ENCODE measurements around the gene TMEM132A.
A peak's percentile ranks its signal among the peaks of the same experiment; 100 is the strongest.

TMEM132A gene

DNA sequence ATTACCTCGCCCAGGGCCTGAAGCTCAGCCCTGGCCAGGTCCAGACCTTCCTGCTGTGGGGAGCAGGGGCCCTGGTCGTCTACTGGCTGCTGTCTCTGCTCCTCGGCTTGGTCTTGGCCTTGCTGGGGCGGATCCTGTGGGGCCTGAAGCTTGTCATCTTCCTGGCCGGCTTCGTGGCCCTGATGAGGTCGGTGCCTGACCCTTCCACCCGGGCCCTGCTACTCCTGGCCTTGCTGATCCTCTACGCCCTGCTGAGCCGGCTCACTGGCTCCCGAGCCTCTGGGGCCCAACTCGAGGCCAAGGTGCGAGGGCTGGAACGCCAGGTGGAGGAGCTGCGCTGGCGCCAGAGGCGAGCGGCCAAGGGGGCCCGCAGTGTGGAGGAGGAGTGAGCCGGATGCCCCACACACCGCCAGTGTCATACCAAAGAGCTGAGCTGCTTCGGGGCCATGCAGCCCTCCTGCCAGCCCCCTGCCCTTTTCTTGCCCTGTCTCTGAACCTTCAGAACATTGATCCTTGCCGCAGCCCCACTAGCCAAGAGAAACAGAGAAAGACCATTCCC, 2.4 kb upstream of the TMEM132A start:
- Histone ChIP-seq H3K9me3 (ENCODE audit: control insufficient read depth, insufficient read depth, low read length) (peaks cover 3% of the 10 kb centered on the region; the same call in 1 of the 2 replicates), H3K4me1 (ENCODE audit: insufficient read depth, low read length) (peaks cover 9% of the 10 kb centered on the region; the same call in 1 of the 2 replicates), H3K36me3 (ENCODE audit: insufficient read depth, low read length) (peaks cover 4% of the 10 kb centered on the region; the same call in 1 of the 2 replicates), H3K9ac (ENCODE audit: low read depth, low read length) (no peak overlapping the region)

DNA sequence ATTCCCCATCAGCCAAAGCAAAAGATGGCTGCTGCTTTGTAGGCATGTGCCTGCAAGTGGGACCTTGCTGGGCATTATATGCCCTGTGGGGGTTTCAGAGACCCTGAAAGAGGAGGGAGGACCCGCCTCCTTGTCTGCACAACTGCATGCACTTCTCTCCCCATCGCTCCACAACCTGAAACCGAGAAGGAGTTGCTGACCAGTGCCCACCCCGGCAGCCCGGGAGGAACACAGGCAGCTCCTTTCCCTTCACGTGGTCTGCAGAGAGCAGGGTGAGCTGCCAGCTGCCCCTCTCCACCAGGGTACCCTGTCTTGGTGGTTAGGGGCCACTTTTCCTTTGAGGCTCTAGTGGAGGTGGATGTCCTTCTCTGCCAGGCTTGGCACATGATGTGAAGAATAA, 1.4 kb upstream of the TMEM132A start:
- Histone ChIP-seq H3K36me3 (ENCODE audit: insufficient read depth, low read length) (peaks cover 4% of the 10 kb centered on the region), H3K4me1 (ENCODE audit: insufficient read depth, low read length) (peaks cover 9% of the 10 kb centered on the region; the same call in 1 of the 2 replicates), H3K9ac (ENCODE audit: low read depth, low read length) (no peak overlapping the region), H3K9me3 (ENCODE audit: control insufficient read depth, insufficient read depth, low read length) (peaks cover 3% of the 10 kb centered on the region; the same call in 1 of the 2 replicates)

DNA sequence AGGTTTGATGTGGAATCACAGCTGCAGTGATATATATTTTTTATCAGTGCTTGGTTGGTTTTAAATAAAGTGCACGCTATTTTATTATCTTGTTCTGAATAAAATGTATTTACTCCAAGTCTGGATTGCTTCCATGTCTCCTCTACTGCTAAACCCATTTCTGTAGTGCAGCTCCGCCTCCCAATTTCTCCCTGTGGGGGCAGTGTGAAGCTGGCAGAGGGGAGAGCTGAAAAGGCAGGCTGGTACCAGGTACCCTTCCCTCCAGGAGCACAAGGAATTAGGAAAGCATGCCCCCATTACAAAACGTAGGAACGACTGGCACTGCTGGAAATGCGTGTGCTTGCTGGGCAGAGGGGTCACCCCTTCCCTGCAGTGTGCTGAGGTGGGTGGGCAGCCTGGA, 934 bp upstream of the TMEM132A start:
- Histone ChIP-seq H3K4me1 (ENCODE audit: insufficient read depth, low read length) (peaks cover 9% of the 10 kb centered on the region; the same call in 1 of the 2 replicates), H3K9me3 (ENCODE audit: control insufficient read depth, insufficient read depth, low read length) (peaks cover 3% of the 10 kb centered on the region; the same call in 1 of the 2 replicates), H3K36me3 (ENCODE audit: insufficient read depth, low read length) (peaks cover 4% of the 10 kb centered on the region), H3K9ac (ENCODE audit: low read depth, low read length) (no peak overlapping the region)

DNA sequence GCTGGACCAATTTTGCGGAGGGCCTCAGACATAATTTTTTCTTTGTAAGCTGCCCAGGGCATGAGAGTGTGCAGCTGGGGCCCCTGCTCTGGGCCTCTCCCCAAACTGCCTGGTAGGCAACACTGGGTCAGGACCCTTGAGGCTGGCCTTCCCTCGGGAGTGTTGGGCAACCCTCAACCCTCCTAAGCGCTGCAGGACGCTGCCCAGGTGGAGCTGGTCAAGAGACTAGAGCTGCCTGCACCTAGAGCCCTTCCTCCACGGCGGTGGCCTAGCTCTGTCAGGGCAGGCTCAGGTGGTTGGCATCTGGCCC, 505 bp upstream of the TMEM132A start:
- H3K9ac ChIP-seq (ENCODE audit: low read depth, low read length), result peak overlapping the region; percentile 75; the same call in 1 of the 2 replicates
- peaks cover 9% of the 10 kb centered on the region; the same call in 1 of the 2 replicates for H3K4me1 ChIP-seq (ENCODE audit: insufficient read depth, low read length)
- peaks cover 3% of the 10 kb centered on the region; the same call in 1 of the 2 replicates for H3K9me3 ChIP-seq (ENCODE audit: control insufficient read depth, insufficient read depth, low read length)
- H3K36me3 ChIP-seq (ENCODE audit: insufficient read depth, low read length), result peaks cover 4% of the 10 kb centered on the region

DNA sequence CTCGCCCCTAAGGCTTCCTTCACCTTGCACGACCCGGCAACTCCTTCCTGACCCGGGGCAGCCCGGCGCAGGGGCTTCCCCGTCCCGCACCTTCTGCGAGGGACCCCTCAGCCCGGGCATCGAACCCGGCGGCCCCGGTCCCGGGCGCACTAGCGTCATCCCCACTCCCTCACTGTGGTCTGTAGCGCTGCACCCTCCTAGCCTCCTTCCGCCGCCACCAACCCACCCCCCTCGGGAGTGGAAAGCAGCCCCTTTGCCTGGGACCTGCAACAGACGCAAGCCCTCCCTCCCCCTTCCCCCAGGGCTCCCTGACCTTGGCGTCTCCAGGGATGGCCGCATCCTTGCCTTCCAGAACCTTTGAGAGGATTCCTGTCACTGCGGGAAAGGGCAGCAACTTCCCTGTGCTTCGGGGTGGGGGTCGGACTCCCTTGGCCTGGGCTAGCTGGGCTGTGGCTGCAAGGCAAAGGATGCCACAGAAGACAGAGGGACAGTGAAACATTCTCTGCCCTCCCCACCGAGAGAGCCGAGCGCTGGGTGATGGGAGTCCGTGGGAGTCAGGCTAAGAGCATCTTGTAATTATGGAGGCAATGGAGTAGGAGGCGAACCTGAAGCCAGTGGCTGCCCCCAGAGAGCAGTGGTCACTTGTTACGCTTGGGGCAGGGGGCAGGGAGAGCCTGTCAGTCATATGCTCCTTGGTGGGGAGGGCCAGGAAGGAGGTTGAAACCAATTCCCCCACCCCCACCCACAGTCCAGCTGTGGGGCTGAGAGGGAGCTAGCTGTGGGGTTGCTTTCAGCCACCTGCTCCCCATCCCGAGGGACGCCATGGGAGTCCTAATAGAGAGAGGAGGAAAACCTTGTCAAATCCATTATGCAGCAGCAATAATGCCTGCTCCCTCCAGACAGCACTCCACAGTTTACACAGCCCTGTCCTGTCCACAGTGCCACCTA, 920 bp downstream of the TMEM132A start:
- H3K9me3 ChIP-seq (ENCODE audit: control insufficient read depth, insufficient read depth, low read length), result peaks cover 3% of the 10 kb centered on the region; the same call in 1 of the 2 replicates
- peak overlapping the region; percentile 75 for H3K9ac ChIP-seq (ENCODE audit: low read depth, low read length)
- peaks cover 4% of the 10 kb centered on the region; the same call in 1 of the 2 replicates for H3K4me1 ChIP-seq (ENCODE audit: insufficient read depth, low read length)
- H3K36me3 ChIP-seq (ENCODE audit: insufficient read depth, low read length), result peaks cover 3% of the 10 kb centered on the region

DNA sequence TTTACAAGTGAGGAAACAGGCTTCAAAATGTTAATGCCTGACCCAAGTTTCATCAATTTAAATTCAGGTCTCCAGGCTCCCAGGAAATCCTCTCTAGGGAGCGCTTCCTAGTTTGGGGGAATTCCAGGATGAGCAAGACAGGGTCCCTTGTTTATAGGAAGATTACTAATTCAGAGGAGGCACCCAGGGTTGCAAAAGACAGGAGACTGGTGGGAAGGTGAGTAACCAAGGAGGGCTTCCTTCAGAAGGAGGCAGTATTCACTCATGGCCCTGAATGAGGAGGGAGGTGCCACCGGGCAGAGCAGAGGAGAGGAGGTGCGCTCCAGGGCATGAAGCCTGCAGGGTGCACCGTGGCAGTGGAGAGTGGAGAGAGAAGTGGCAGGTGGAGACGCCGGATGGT, 1.6 kb downstream of the TMEM132A start:
- Histone ChIP-seq H3K9ac (ENCODE audit: low read depth, low read length) (no peak overlapping the region), H3K4me1 (ENCODE audit: insufficient read depth, low read length) (peaks cover 4% of the 10 kb centered on the region; the same call in 1 of the 2 replicates), H3K36me3 (ENCODE audit: insufficient read depth, low read length) (peaks cover 4% of the 10 kb centered on the region; the same call in 1 of the 2 replicates), H3K9me3 (ENCODE audit: control insufficient read depth, insufficient read depth, low read length) (peaks cover 3% of the 10 kb centered on the region; the same call in 1 of the 2 replicates)

DNA sequence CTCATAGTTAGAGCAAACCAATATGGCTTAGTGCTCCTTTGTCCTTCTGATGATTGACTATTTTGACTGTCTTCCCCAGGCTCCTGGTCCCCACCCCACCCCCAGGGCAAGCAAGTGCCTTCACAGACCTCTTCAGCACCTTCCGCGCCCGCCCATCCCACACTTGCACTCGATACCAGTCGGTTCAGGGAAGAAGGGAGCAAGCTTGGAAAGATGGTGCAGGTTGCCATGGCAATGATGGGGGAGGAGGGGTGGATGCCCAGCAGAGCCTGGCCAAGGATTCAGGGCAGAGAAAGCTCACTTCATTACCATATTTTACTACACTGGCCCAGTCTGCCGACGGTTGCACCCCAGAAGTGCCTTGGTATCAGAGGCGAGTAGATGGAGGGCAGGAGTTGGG, 2.2 kb downstream of the TMEM132A start:
- Histone ChIP-seq H3K4me1 (ENCODE audit: insufficient read depth, low read length) (peaks cover 4% of the 10 kb centered on the region; the same call in 1 of the 2 replicates), H3K36me3 (ENCODE audit: insufficient read depth, low read length) (peaks cover 5% of the 10 kb centered on the region; the same call in 1 of the 2 replicates), H3K9me3 (ENCODE audit: control insufficient read depth, insufficient read depth, low read length) (peaks cover 3% of the 10 kb centered on the region; the same call in 1 of the 2 replicates), H3K9ac (ENCODE audit: low read depth, low read length) (no peak overlapping the region)

DNA sequence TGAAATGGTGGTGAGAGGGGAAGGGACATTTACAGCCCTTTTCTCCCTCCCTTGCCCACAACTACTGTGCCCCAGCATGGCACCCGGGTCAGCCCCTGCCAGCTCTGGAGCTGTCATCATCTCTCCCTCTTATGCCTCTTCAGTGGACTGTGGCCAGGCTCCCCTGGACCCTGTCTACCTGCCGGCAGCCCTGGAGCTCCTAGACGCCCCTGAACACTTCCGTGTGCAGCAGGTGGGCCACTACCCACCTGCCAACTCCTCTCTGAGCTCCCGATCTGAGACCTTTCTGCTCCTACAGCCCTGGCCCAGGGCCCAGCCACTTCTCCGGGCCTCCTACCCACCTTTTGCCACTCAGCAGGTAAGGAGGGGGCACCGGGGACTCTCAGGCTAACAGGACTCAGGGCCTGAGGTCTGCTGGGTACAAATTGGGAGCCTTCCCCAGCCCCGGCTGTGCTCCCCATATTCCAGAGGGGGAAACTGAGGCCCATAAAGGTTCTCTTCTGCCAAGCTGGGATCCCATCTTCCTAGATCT, 2.9 kb downstream of the TMEM132A start:
- Histone ChIP-seq H3K9ac (ENCODE audit: low read depth, low read length) (no peak overlapping the region), H3K9me3 (ENCODE audit: control insufficient read depth, insufficient read depth, low read length) (peaks cover 3% of the 10 kb centered on the region; the same call in 1 of the 2 replicates), H3K4me1 (ENCODE audit: insufficient read depth, low read length) (peaks cover 7% of the 10 kb centered on the region; the same call in 1 of the 2 replicates), H3K36me3 (ENCODE audit: insufficient read depth, low read length) (peaks cover 5% of the 10 kb centered on the region; the same call in 1 of the 2 replicates)

DNA sequence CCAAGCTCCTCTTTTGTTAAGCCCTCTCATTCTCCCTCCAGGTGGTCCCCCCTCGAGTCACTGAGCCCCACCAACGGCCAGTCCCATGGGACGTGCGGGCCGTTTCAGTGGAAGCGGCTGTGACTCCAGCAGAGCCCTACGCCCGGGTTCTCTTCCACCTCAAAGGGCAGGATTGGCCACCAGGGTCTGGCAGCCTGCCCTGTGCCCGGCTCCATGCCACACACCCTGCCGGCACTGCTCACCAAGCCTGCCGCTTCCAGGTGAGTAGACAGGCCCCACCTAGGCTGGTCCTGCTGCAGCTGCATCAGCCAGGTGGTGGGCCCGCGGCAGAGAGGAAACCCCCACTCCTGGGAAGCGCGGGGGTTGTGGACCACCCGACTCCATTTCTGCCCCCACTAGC, 3.3 kb downstream of the TMEM132A start:
- Histone ChIP-seq H3K9ac (ENCODE audit: low read depth, low read length) (no peak overlapping the region), H3K4me1 (ENCODE audit: insufficient read depth, low read length) (peaks cover 11% of the 10 kb centered on the region), H3K36me3 (ENCODE audit: insufficient read depth, low read length) (peaks cover 5% of the 10 kb centered on the region; the same call in 1 of the 2 replicates), H3K9me3 (ENCODE audit: control insufficient read depth, insufficient read depth, low read length) (peaks cover 3% of the 10 kb centered on the region; the same call in 1 of the 2 replicates)

DNA sequence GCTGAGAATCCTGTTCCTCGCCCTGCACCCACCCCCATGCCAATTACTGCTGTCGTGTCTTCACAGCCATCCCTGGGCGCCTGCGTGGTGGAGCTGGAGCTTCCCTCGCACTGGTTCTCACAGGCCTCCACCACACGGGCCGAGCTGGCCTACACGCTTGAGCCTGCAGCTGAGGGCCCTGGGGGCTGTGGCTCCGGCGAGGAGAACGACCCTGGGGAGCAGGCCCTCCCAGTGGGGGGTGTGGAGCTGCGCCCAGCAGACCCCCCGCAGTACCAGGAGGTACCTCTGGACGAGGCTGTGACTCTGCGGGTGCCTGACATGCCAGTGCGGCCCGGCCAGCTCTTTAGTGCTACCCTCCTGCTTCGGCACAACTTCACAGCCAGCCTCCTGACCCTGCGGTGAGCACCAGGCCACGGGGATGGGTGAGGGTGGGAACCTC, 4.3 kb downstream of the TMEM132A start:
- Histone ChIP-seq H3K4me1 (ENCODE audit: insufficient read depth, low read length) (peaks cover 14% of the 10 kb centered on the region), H3K9ac (ENCODE audit: low read depth, low read length) (no peak overlapping the region)

DNA sequence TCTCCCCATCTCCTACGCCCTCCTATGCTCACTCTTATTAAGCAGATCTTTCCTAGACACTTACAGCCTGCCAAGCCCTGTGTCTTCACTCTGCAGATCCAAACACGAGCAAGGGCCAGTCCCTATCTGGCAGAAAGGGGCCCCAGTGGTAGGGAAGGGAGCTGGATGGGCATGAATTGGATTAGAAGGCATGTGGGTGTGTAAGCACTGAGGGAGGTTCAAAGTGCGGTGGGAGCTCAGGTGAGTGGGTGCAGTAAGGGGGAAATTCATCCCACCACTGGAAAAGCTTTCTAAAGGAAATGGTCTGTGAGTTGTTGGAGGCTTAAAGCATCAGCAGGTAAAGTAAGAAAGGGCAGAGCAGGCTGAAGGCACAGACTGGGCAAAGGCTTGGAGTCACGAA, 5.5 kb downstream of the TMEM132A start:
- Histone ChIP-seq H3K9ac (ENCODE audit: low read depth, low read length) (no peak overlapping the region), H3K36me3 (ENCODE audit: insufficient read depth, low read length) (peaks cover 5% of the 10 kb centered on the region; the same call in 1 of the 2 replicates), H3K4me1 (ENCODE audit: insufficient read depth, low read length) (peaks cover 14% of the 10 kb centered on the region), H3K9me3 (ENCODE audit: control insufficient read depth, insufficient read depth, low read length) (no peaks in the 10 kb centered on the region)

More for the DNA sequence above, 4.3 kb downstream of the TMEM132A start:
- Histone ChIP-seq H3K9me3 (ENCODE audit: control insufficient read depth, insufficient read depth, low read length) (peaks cover under 1% of the 10 kb centered on the region; the same call in 1 of the 2 replicates), H3K36me3 (ENCODE audit: insufficient read depth, low read length) (peaks cover 5% of the 10 kb centered on the region; the same call in 1 of the 2 replicates)

DNA sequence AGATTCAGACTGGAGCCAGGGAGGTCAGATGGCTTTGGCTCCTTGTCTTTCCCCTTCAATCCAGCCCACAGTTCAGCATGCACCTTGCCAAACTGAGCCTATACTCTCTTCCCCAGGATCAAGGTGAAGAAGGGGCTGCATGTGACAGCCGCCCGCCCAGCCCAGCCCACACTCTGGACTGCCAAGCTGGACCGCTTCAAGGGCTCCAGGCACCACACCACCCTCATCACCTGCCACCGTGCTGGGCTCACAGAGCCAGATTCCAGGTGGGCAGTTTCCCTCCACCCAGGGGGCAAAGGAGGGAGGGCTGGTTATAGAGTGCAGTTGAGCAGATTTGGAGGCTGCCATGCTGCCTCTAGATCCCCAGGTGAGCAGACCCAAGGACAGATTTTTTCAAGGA, 6.1 kb downstream of the TMEM132A start:
- Histone ChIP-seq H3K36me3 (ENCODE audit: insufficient read depth, low read length) (peaks cover 5% of the 10 kb centered on the region; the same call in 1 of the 2 replicates), H3K9me3 (ENCODE audit: control insufficient read depth, insufficient read depth, low read length) (no peaks in the 10 kb centered on the region), H3K4me1 (ENCODE audit: insufficient read depth, low read length) (peaks cover 14% of the 10 kb centered on the region), H3K9ac (ENCODE audit: low read depth, low read length) (no peak overlapping the region)

DNA sequence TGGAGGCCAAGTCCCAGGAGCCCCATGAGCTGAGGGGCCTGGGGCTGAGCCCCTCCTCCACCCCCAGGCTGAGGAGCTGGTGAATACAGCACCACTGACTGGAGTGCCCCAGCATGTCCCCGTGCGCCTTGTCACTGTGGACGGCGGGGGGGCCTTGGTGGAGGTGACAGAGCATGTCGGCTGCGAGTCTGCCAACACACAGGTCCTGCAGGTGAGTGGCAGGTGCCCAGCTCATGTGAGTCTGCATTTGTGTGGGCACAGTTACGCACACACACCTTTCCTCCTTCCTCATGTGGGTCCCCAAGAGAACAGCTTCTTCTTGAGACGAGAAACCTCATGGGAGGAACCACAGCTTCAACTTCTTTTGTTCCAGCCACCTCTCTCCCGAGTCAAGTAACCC, 7.7 kb downstream of the TMEM132A start:
- Histone ChIP-seq H3K4me1 (ENCODE audit: insufficient read depth, low read length) (peaks cover 10% of the 10 kb centered on the region), H3K36me3 (ENCODE audit: insufficient read depth, low read length) (peaks cover 5% of the 10 kb centered on the region; the same call in 1 of the 2 replicates), H3K9me3 (ENCODE audit: control insufficient read depth, insufficient read depth, low read length) (no peaks in the 10 kb centered on the region), H3K9ac (ENCODE audit: low read depth, low read length) (no peak overlapping the region)

Measured in ES-I3 (cell line).